Panc1 (cell line): ENCODE data around the gene THAP10. TPM values are rescaled to one million over a fixed set of nuclear protein-coding genes. Genes with fewer than 3 reads are reported as not detected.

Experiments used
- ATAC-seq: fragments of 200-7000 bp; cut with Tn5 transposase; 2 replicates; pipeline ENCODE4 v1.9.1; 2020; ENCODE audit warnings: mild to moderate bottlenecking, moderate library complexity
- BruUV-seq: library from RNA; stranded (reverse); fragments of 400-500 nt; replicated peaks from 2 replicates; lab custom pipeline; 2021; lab: Mats Ljungman, UMichigan
- CTCF ChIA-PET: fragments of 300-600 bp; sonication (Branson Sonifier 250); formaldehyde crosslinking; loops from one replicate; lab custom pipeline; 2022; ENCODE audit warnings: antibody characterized with exemption; lab: Charles Lee
- POLR2A ChIA-PET: fragments of 300-600 bp; sonication (Branson Sonifier 250); formaldehyde crosslinking; loops from one replicate; lab custom pipeline; 2022; ENCODE audit warnings: antibody characterized with exemption; lab: Charles Lee
- DNase-seq: peaks from one replicate; pipeline ENCODE4 v3.0.0-alpha.2; 2010; ENCODE audit warnings: low read depth, low spot score
- H3K27ac ChIP-seq: 2 replicates; pipeline ENCODE4 v1.5.1; 2011; ENCODE audit warnings: mild to moderate bottlenecking, low read length, inconsistent platforms
- H3K27me3 ChIP-seq: fragments of 200-500 bp; sonication (Bioruptor generic); 2 replicates; pipeline ENCODE4 v1.6.0; 2014; ENCODE audit warnings: low read length, inconsistent platforms; ENCODE audit not compliant: control insufficient read depth, insufficient read depth
- H3K36me3 ChIP-seq: fragments of 200-500 bp; sonication (Bioruptor generic); 2 replicates; pipeline ENCODE4 v1.5.1; 2014; ENCODE audit warnings: inconsistent platforms, mild to moderate bottlenecking, low read length, moderate library complexity; ENCODE audit not compliant: control insufficient read depth, insufficient read depth
- H3K4me1 ChIP-seq: 2 replicates; pipeline ENCODE4 v1.5.1; 2011; ENCODE audit warnings: inconsistent platforms, mild to moderate bottlenecking, low read length, moderate library complexity; ENCODE audit not compliant: control insufficient read depth, insufficient read depth
- H3K4me3 ChIP-seq, 2 experiments: 2 replicates each; pipeline ENCODE4 v1.5.1; 2011 to 2012; ENCODE audit warnings: low read depth in 2 of 2, low read length in 2 of 2, mild to moderate bottlenecking in 2 of 2, inconsistent platforms in 1 of 2, moderate library complexity in 1 of 2
- H3K9me3 ChIP-seq: fragments of 200-500 bp; sonication (Bioruptor generic); 2 replicates; pipeline ENCODE4 v1.5.1; 2014; ENCODE audit warnings: low read depth, mild to moderate bottlenecking, inconsistent platforms, low read length, moderate library complexity; ENCODE audit not compliant: control insufficient read depth, insufficient read depth
- POLR2AphosphoS5 ChIP-seq: IDR thresholded peaks from 2 replicates; pipeline ENCODE4 v1.6.1; 2012; ENCODE audit warnings: mild to moderate bottlenecking, low read depth, low read length, moderate library complexity
- SIN3A ChIP-seq: IDR thresholded peaks from 2 replicates; pipeline ENCODE4 v1.6.1; 2012; ENCODE audit warnings: low read depth, mild to moderate bottlenecking, low read length, moderate library complexity, borderline replicate concordance; ENCODE audit not compliant: insufficient read depth
- TCF7L2 ChIP-seq: IDR thresholded peaks from 2 replicates; pipeline ENCODE4 v1.6.1; 2011; ENCODE audit warnings: mild to moderate bottlenecking, low read depth, low read length, inconsistent platforms
- in situ Hi-C: cut with HindIII; loops from 2 replicates; pipeline ENCODE4 v1.10.0; 2016; ENCODE audit warnings: low sequenced_read_pairs, low pct_unique_long_range_greater_than_20kb
- intact Hi-C: fragments of 100-400 bp; cut with micrococcal nuclease; formaldehyde crosslinking; loops from one replicate; pipeline ENCODE4 v1.10.0; 2022; ENCODE audit not compliant: unreplicated experiment
- total RNA-seq: library from RNA; stranded (reverse); gene quantifications from one replicate; pipeline ENCODE4 v1.2.1, GENCODE V29; 2021; ENCODE audit not compliant: unreplicated experiment
- TF ChIP-seq, protein P1 (sequence below), 2 experiments: IDR thresholded peaks; 2 replicates each; pipeline ENCODE4 v1.6.1; 2011 to 2012; ENCODE audit warnings: low read depth in 2 of 2, control low read depth in 1 of 2, low read length in 1 of 2, mild to moderate bottlenecking in 1 of 2, moderate library complexity in 1 of 2; ENCODE audit not compliant: insufficient read depth in 1 of 2
- TF ChIP-seq, protein P2 (sequence below): fragments of 450-650 bp; IDR thresholded peaks from 2 replicates; pipeline ENCODE4 v1.5.1; 2017; ENCODE audit warnings: mild to moderate bottlenecking

The THAP10 gene
- total RNA-seq, 1 experiment from 2014 or later, result 6.7 TPM

DNA sequence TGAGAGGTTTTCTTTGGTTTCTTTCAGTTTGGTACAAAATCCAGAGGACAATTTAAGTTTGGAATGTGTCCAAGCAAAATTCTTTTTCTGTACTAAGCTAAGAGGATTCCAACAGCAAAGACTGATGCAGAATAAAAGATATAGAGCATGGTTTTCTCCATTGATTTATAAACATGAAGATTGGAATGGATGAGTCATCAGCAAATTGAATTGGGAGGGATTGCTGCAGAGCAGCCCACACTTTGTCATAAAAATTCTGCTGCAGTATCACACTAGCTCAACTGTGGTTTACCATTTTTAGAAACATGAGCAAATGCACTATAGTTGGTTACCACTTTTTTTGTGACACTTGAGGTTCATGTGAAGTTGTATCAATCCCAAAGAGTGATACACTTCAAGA is 22.2 kb downstream of the THAP10 start:
- CTCF ChIA-PET, result no interaction called here

DNA sequence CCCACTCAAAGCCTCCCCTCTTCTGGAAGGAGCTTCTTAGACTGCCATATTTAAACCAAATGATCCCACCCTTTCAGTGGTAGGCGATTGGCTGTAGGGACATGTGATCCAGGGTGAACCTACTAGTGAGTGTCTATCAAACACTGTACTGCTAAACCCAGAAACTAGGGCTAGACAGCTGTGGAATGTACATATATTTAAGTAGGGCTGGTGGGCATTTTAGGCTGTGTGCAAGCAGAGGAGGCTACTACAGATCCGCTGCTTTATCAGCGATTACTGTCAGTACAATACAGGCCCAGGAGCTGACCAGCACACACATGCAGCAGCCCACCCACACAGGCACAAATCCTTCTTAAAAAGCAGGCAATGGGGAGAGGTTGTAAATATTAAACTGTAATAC is 22.9 kb downstream of the THAP10 start:
- H3K4me3 ChIP-seq, result no peak overlapping the region
- 0 out of 2 replicates have a peak, but pooled peaks cover 7% of the 10 kb centered on the region for H3K4me1 ChIP-seq
- no peak for TF ChIP-seq TCF7L2
- TF ChIP-seq, protein P1, sequence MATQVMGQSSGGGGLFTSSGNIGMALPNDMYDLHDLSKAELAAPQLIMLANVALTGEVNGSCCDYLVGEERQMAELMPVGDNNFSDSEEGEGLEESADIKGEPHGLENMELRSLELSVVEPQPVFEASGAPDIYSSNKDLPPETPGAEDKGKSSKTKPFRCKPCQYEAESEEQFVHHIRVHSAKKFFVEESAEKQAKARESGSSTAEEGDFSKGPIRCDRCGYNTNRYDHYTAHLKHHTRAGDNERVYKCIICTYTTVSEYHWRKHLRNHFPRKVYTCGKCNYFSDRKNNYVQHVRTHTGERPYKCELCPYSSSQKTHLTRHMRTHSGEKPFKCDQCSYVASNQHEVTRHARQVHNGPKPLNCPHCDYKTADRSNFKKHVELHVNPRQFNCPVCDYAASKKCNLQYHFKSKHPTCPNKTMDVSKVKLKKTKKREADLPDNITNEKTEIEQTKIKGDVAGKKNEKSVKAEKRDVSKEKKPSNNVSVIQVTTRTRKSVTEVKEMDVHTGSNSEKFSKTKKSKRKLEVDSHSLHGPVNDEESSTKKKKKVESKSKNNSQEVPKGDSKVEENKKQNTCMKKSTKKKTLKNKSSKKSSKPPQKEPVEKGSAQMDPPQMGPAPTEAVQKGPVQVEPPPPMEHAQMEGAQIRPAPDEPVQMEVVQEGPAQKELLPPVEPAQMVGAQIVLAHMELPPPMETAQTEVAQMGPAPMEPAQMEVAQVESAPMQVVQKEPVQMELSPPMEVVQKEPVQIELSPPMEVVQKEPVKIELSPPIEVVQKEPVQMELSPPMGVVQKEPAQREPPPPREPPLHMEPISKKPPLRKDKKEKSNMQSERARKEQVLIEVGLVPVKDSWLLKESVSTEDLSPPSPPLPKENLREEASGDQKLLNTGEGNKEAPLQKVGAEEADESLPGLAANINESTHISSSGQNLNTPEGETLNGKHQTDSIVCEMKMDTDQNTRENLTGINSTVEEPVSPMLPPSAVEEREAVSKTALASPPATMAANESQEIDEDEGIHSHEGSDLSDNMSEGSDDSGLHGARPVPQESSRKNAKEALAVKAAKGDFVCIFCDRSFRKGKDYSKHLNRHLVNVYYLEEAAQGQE (IDR thresholded peaks at IDR 0.05; ENCODE audit: insufficient read depth in 1 of 2, low read depth in 2 of 2, low read length in 1 of 2), result no peak
- TF ChIP-seq SIN3A, result no peak
- no peak for TF ChIP-seq POLR2AphosphoS5
- TF ChIP-seq, protein P2, sequence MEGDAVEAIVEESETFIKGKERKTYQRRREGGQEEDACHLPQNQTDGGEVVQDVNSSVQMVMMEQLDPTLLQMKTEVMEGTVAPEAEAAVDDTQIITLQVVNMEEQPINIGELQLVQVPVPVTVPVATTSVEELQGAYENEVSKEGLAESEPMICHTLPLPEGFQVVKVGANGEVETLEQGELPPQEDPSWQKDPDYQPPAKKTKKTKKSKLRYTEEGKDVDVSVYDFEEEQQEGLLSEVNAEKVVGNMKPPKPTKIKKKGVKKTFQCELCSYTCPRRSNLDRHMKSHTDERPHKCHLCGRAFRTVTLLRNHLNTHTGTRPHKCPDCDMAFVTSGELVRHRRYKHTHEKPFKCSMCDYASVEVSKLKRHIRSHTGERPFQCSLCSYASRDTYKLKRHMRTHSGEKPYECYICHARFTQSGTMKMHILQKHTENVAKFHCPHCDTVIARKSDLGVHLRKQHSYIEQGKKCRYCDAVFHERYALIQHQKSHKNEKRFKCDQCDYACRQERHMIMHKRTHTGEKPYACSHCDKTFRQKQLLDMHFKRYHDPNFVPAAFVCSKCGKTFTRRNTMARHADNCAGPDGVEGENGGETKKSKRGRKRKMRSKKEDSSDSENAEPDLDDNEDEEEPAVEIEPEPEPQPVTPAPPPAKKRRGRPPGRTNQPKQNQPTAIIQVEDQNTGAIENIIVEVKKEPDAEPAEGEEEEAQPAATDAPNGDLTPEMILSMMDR, result no peak
- H3K9me3 ChIP-seq, result peaks cover 5% of the 10 kb centered on the region; the same call in 1 of the 2 replicates
- no TSS peak for BruUV-seq
- in situ Hi-C loops (no loop called here), intact Hi-C loops (no loop called here)
- H3K27ac ChIP-seq, result no peak overlapping the region
- H3K36me3 ChIP-seq, result no peaks in the 10 kb centered on the region
- H3K27me3 ChIP-seq, result no peaks in the 10 kb centered on the region
- 0 out of 2 replicates have a peak, but pooled peaks have one; percentile 48 for ATAC-seq
- no peak for DNase-seq
- ChIA-PET CTCF (no interaction called here), POLR2A (interaction anchor here (0.5 kb wide), 1 partner anchor 266 kb away, joined by 3 read pairs; no protein-coding TSS in a partner anchor)

More for the DNA sequence above, 22.2 kb downstream of the THAP10 start:
- in situ Hi-C loops, result no loop called here
- TF ChIP-seq POLR2AphosphoS5, result no peak
- TF ChIP-seq, protein P2, result no peak
- TF ChIP-seq SIN3A, result no peak
- no peak for TF ChIP-seq TCF7L2
- TF ChIP-seq, protein P1 (IDR thresholded peaks at IDR 0.05; ENCODE audit: insufficient read depth in 1 of 2, low read depth in 2 of 2, low read length in 1 of 2), result no peak
- ATAC-seq (no peak; the same call in 1 of the 2 replicates), DNase-seq (no peak)
- POLR2A ChIA-PET, result interaction anchor here (0.7 kb wide), 1 partner anchor 9 kb away, joined by 4 read pairs; no protein-coding TSS in a partner anchor
- no peaks in the 10 kb centered on the region for H3K36me3 ChIP-seq
- H3K27ac ChIP-seq, result no peak overlapping the region
- no peaks in the 10 kb centered on the region for H3K27me3 ChIP-seq
- peaks cover 5% of the 10 kb centered on the region; the same call in 1 of the 2 replicates for H3K9me3 ChIP-seq
- no TSS peak for BruUV-seq
- no peak overlapping the region for H3K4me3 ChIP-seq
- intact Hi-C loops, result no loop called here
- peaks cover 11% of the 10 kb centered on the region; the same call in 1 of the 2 replicates for H3K4me1 ChIP-seq
